Upper lobe of right lung (tissue), 1 donor: ENCODE measurements around the gene SLC18A2. TPM values are rescaled to one million over a fixed set of nuclear protein-coding genes. Genes with fewer than 3 reads are reported as not detected.
A peak's percentile ranks its signal among the peaks of the same experiment; 100 is the strongest.

Experiments used
- ATAC-seq: fragments of 200-7000 bp; cut with Tn5 transposase; one replicate; pipeline ENCODE4 v1.9.1; 2020; ENCODE audit warnings: mild to moderate bottlenecking, moderate library complexity
- DNase-seq: peaks from one replicate; pipeline ENCODE4 v3.0.0-alpha.2; 2020
- H3K27ac ChIP-seq: fragments of 200-600 bp; one replicate; pipeline ENCODE4 v1.8.0; 2022
- H3K27me3 ChIP-seq: fragments of 200-600 bp; one replicate; pipeline ENCODE4 v1.8.0; 2022; ENCODE audit warnings: mild to moderate bottlenecking
- H3K36me3 ChIP-seq: fragments of 200-600 bp; one replicate; pipeline ENCODE4 v1.8.0; 2022
- H3K4me1 ChIP-seq: fragments of 200-600 bp; one replicate; pipeline ENCODE4 v1.8.0; 2022
- H3K4me3 ChIP-seq: fragments of 200-600 bp; one replicate; pipeline ENCODE4 v1.8.0; 2022; ENCODE audit warnings: mild to moderate bottlenecking
- H3K9me3 ChIP-seq: fragments of 200-600 bp; one replicate; pipeline ENCODE4 v1.8.0; 2022
- CTCF ChIP-seq: fragments of 200-600 bp; IDR thresholded peaks from one replicate; pipeline ENCODE4 v1.8.0; 2022; ENCODE audit warnings: antibody characterized with exemption
- intact Hi-C: fragments of 100-400 bp; cut with DNase I; formaldehyde crosslinking; loops from one replicate; pipeline ENCODE4 v1.11.0; 2022
- total RNA-seq: library from RNA; stranded (reverse); fragmentation: NEBNext Ultra II Directional; extraction: Animal tissue kit (Norgen Biotek cat#: 25700); gene quantifications from one replicate; pipeline ENCODE4 v1.2.1, GENCODE V29; 2021
- donor health status: DM: no; HTN: yes; CAD: no; lungs with severe emphysema.

Gene SLC18A2
- total RNA-seq, 1 donor from 2014 or later, result 5.2 TPM

GRCh38 chr10:117212176-117212575, 28.7 kb upstream of the SLC18A2 start:
- H3K36me3 ChIP-seq, result no peaks in the 10 kb centered on the region
- intact Hi-C loops, result no loop called here
- H3K27ac ChIP-seq, result no peak overlapping the region
- DNase-seq (no peak), ATAC-seq (no peak)
- H3K4me1 ChIP-seq, result peaks cover 9% of the 10 kb centered on the region
- H3K9me3 ChIP-seq, result no peaks in the 10 kb centered on the region
- peaks cover 28% of the 10 kb centered on the region for H3K27me3 ChIP-seq
- no peak overlapping the region for H3K4me3 ChIP-seq
- TF ChIP-seq CTCF, result no peak

GRCh38 chr10:117214401-117214800, 26.5 kb upstream of the SLC18A2 start:
- intact Hi-C loops, result no loop called here
- DNase-seq, result no peak
- peaks cover 30% of the 10 kb centered on the region for H3K27me3 ChIP-seq
- no peak for TF ChIP-seq CTCF
- H3K36me3 ChIP-seq, result no peaks in the 10 kb centered on the region
- no peak overlapping the region for H3K27ac ChIP-seq
- H3K4me1 ChIP-seq, result peaks cover 13% of the 10 kb centered on the region
- no peaks in the 10 kb centered on the region for H3K9me3 ChIP-seq
- no peak for ATAC-seq
- no peak overlapping the region for H3K4me3 ChIP-seq

- no peaks in the 10 kb centered on the region for H3K9me3 ChIP-seq
- peaks cover 13% of the 10 kb centered on the region for H3K4me1 ChIP-seq
- no peak for ATAC-seq
- no peak for DNase-seq
- H3K27me3 ChIP-seq, result peaks cover 30% of the 10 kb centered on the region
- no peak for TF ChIP-seq CTCF
- no peak overlapping the region for H3K4me3 ChIP-seq
- intact Hi-C loops, result no loop called here
- no peaks in the 10 kb centered on the region for H3K36me3 ChIP-seq
- H3K27ac ChIP-seq, result no peak overlapping the region
Observed at GRCh38 chr10:117215079-117215478, 25.8 kb upstream of the SLC18A2 start.

- peaks cover 26% of the 10 kb centered on the region for H3K27me3 ChIP-seq
- TF ChIP-seq CTCF, result no peak
- H3K9me3 ChIP-seq, result no peaks in the 10 kb centered on the region
- no peaks in the 10 kb centered on the region for H3K36me3 ChIP-seq
- no peak overlapping the region for H3K27ac ChIP-seq
- peaks cover 13% of the 10 kb centered on the region for H3K4me1 ChIP-seq
- DNase-seq, result no peak
- intact Hi-C loops, result no loop called here
- ATAC-seq, result no peak
- no peak overlapping the region for H3K4me3 ChIP-seq
Observed at GRCh38 chr10:117216028-117216427, 24.9 kb upstream of the SLC18A2 start.

GRCh38 chr10:117216611-117217195, 24.2 kb upstream of the SLC18A2 start:
- no peaks in the 10 kb centered on the region for H3K9me3 ChIP-seq
- peak; percentile 94 for ATAC-seq
- peak; percentile 85 for DNase-seq
- peaks cover 13% of the 10 kb centered on the region for H3K4me1 ChIP-seq
- H3K4me3 ChIP-seq, result peak overlapping the region; percentile 44
- peaks cover 26% of the 10 kb centered on the region for H3K27me3 ChIP-seq
- TF ChIP-seq CTCF, result peak; percentile 100
- intact Hi-C loops, result no loop called here
- no peaks in the 10 kb centered on the region for H3K36me3 ChIP-seq
- H3K27ac ChIP-seq, result no peak overlapping the region
